SK-N-SH treated with all-trans-retinoic acid at 6 μM for 48 hours (cell line): ENCODE data around the gene FAM181A.

ENCODE experiments used
- ATAC-seq: fragments of 200-7000 bp; cut with Tn5 transposase; 3 replicates; pipeline ENCODE4 v1.9.1; 2020; ENCODE audit warnings: mild to moderate bottlenecking, moderate library complexity
- ARNTL ChIP-seq: fragments of 450-650 bp; formaldehyde crosslinking; IDR thresholded peaks from 2 replicates; pipeline ENCODE4 v1.5.0; 2020; ENCODE audit warnings: low read depth, mild to moderate bottlenecking, moderate library complexity, borderline replicate concordance
- BACH2 ChIP-seq: fragments of 250-450 bp; sonication (Bioruptor Pico); IDR thresholded peaks from 2 replicates; pipeline ENCODE4 v1.9.0; 2021; ENCODE audit warnings: mild to moderate bottlenecking, borderline replicate concordance
- CREB5 ChIP-seq: fragments of 250-450 bp; sonication (Bioruptor Pico); IDR thresholded peaks from 2 replicates; pipeline ENCODE4 v1.5.1; 2020; ENCODE audit warnings: low read depth, mild to moderate bottlenecking, moderate library complexity
- CSDC2 ChIP-seq: fragments of 250-450 bp; sonication (Bioruptor Pico); IDR thresholded peaks from 2 replicates; pipeline ENCODE4 v1.5.0; 2020; ENCODE audit warnings: mild to moderate bottlenecking, moderate library complexity
- ESRRG ChIP-seq: fragments of 250-450 bp; sonication (Bioruptor Pico); IDR thresholded peaks from 2 replicates; pipeline ENCODE4 v1.6.1; 2021; ENCODE audit warnings: mild to moderate bottlenecking
- ISL1 ChIP-seq: fragments of 250-450 bp; sonication (Bioruptor Pico); IDR thresholded peaks from 2 replicates; pipeline ENCODE4 v2.1.2; 2022; ENCODE audit warnings: mild to moderate bottlenecking, moderate library complexity
- OSR1 ChIP-seq: fragments of 250-450 bp; sonication (Bioruptor Pico); IDR thresholded peaks from 2 replicates; pipeline ENCODE4 v1.8.0; 2022; ENCODE audit warnings: moderate library complexity, mild to moderate bottlenecking, inconsistent platforms
- PATZ1 ChIP-seq: fragments of 250-450 bp; sonication (Bioruptor Pico); IDR thresholded peaks from 2 replicates; pipeline ENCODE4 v1.8.0; 2020; ENCODE audit warnings: mild to moderate bottlenecking, moderate library complexity, borderline replicate concordance
- PPARA ChIP-seq: fragments of 250-450 bp; sonication (Bioruptor Pico); IDR thresholded peaks from 2 replicates; pipeline ENCODE4 v1.5.0; 2020; ENCODE audit warnings: mild to moderate bottlenecking, borderline replicate concordance
- SNAI2 ChIP-seq: fragments of 250-450 bp; sonication (Bioruptor Pico); IDR thresholded peaks from 2 replicates; pipeline ENCODE4 v1.5.0; 2020; ENCODE audit warnings: mild to moderate bottlenecking, moderate library complexity
- TOX ChIP-seq: fragments of 250-450 bp; sonication (Bioruptor Pico); IDR thresholded peaks from 2 replicates; pipeline ENCODE4 v1.8.0; 2021; ENCODE audit warnings: mild to moderate bottlenecking, moderate library complexity, borderline replicate concordance
- ZC3H10 ChIP-seq: fragments of 250-450 bp; sonication (Bioruptor Pico); IDR thresholded peaks from 2 replicates; pipeline ENCODE4 v1.5.1; 2021; ENCODE audit warnings: mild to moderate bottlenecking, moderate library complexity
- ZFP3 ChIP-seq: fragments of 250-450 bp; sonication (Bioruptor Pico); IDR thresholded peaks from 2 replicates; pipeline ENCODE4 v1.5.0; 2020; ENCODE audit warnings: mild to moderate bottlenecking, moderate library complexity
- ZFP30 ChIP-seq: fragments of 450-650 bp; formaldehyde crosslinking; IDR thresholded peaks from 2 replicates; pipeline ENCODE4 v1.5.0; 2022; ENCODE audit warnings: mild to moderate bottlenecking, moderate library complexity
- ZNF565 ChIP-seq: fragments of 450-650 bp; formaldehyde crosslinking; conservative IDR thresholded peaks from 2 replicates; pipeline ENCODE4 v1.5.0; 2020; ENCODE audit warnings: low read depth, mild to moderate bottlenecking, moderate library complexity
- ZNF70 ChIP-seq: fragments of 450-650 bp; formaldehyde crosslinking; IDR thresholded peaks from 2 replicates; pipeline ENCODE4 v1.5.0; 2020; ENCODE audit warnings: mild to moderate bottlenecking, moderate library complexity
- ZNF8 ChIP-seq: fragments of 450-650 bp; formaldehyde crosslinking; IDR thresholded peaks from 2 replicates; pipeline ENCODE4 v1.5.0; 2020; ENCODE audit warnings: mild to moderate bottlenecking, moderate library complexity
- TF ChIP-seq, protein P1 (sequence below): fragments of 250-450 bp; sonication (Bioruptor Pico); IDR thresholded peaks from 2 replicates; pipeline ENCODE4 v1.5.0; 2020; ENCODE audit warnings: mild to moderate bottlenecking, moderate library complexity
- TF ChIP-seq, protein P2 (sequence below): fragments of 250-450 bp; sonication (Bioruptor Pico); IDR thresholded peaks from 2 replicates; pipeline ENCODE4 v1.8.0; 2021; ENCODE audit warnings: low read depth, mild to moderate bottlenecking, moderate library complexity, borderline replicate concordance
- TF ChIP-seq, protein P3 (sequence below): fragments of 250-450 bp; sonication (Bioruptor Pico); IDR thresholded peaks from 2 replicates; pipeline ENCODE4 v1.5.1; 2021; ENCODE audit warnings: mild to moderate bottlenecking, moderate library complexity

FAM181A gene

GRCh38 chr14:93946541-93947090, 19.5 kb downstream of the FAM181A start:
- ATAC-seq: no peak; the same call in 1 of the 3 replicates
- TF ChIP-seq ISL1 (CRISPR knock-in tag): no peak
- TF ChIP-seq ARNTL (CRISPR knock-in tag): no peak
- no peak for TF ChIP-seq PATZ1 (CRISPR knock-in tag)
- no peak for TF ChIP-seq ZNF565

DNA sequence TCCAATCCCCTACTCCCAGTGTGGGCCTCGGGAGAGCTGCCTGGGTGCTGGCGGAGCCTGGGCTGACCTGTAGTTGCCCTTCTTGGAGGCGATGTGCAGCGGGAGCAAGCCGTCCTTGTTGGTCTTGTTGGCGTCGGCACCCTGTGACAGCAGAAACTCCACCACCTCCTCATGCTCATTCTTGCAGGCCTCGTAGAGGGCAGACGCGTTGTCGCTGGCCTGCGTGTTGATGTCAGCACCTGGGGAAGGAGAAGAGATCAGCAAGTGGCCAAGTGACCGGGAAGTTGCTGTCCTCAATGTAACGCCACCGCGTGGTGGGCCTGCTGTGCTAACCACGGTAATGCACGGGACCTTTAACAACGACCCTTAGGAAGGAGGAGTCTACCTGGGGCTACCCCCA, 20.1 kb downstream of the FAM181A start:
- ATAC-seq: no peak
- TF ChIP-seq CREB5 (CRISPR knock-in tag): no peak
- TF ChIP-seq OSR1 (CRISPR knock-in tag): no peak
- no peak for TF ChIP-seq ZFP30 (CRISPR knock-in tag)
- no peak for TF ChIP-seq PPARA (CRISPR knock-in tag)
- TF ChIP-seq, protein P1, sequence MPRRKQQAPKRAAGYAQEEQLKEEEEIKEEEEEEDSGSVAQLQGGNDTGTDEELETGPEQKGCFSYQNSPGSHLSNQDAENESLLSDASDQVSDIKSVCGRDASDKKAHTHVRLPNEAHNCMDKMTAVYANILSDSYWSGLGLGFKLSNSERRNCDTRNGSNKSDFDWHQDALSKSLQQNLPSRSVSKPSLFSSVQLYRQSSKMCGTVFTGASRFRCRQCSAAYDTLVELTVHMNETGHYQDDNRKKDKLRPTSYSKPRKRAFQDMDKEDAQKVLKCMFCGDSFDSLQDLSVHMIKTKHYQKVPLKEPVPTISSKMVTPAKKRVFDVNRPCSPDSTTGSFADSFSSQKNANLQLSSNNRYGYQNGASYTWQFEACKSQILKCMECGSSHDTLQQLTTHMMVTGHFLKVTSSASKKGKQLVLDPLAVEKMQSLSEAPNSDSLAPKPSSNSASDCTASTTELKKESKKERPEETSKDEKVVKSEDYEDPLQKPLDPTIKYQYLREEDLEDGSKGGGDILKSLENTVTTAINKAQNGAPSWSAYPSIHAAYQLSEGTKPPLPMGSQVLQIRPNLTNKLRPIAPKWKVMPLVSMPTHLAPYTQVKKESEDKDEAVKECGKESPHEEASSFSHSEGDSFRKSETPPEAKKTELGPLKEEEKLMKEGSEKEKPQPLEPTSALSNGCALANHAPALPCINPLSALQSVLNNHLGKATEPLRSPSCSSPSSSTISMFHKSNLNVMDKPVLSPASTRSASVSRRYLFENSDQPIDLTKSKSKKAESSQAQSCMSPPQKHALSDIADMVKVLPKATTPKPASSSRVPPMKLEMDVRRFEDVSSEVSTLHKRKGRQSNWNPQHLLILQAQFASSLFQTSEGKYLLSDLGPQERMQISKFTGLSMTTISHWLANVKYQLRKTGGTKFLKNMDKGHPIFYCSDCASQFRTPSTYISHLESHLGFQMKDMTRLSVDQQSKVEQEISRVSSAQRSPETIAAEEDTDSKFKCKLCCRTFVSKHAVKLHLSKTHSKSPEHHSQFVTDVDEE (CRISPR knock-in tag): no peak
- TF ChIP-seq, protein P2, sequence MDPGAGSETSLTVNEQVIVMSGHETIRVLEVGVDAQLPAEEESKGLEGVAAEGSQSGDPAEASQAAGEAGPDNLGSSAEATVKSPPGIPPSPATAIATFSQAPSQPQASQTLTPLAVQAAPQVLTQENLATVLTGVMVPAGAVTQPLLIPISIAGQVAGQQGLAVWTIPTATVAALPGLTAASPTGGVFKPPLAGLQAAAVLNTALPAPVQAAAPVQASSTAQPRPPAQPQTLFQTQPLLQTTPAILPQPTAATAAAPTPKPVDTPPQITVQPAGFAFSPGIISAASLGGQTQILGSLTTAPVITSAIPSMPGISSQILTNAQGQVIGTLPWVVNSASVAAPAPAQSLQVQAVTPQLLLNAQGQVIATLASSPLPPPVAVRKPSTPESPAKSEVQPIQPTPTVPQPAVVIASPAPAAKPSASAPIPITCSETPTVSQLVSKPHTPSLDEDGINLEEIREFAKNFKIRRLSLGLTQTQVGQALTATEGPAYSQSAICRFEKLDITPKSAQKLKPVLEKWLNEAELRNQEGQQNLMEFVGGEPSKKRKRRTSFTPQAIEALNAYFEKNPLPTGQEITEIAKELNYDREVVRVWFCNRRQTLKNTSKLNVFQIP (CRISPR knock-in tag): no peak
- no peak for TF ChIP-seq ZFP3
- TF ChIP-seq ESRRG (CRISPR knock-in tag): no peak
- no peak for TF ChIP-seq CSDC2
- TF ChIP-seq ZC3H10 (CRISPR knock-in tag): no peak
- TF ChIP-seq, protein P3, sequence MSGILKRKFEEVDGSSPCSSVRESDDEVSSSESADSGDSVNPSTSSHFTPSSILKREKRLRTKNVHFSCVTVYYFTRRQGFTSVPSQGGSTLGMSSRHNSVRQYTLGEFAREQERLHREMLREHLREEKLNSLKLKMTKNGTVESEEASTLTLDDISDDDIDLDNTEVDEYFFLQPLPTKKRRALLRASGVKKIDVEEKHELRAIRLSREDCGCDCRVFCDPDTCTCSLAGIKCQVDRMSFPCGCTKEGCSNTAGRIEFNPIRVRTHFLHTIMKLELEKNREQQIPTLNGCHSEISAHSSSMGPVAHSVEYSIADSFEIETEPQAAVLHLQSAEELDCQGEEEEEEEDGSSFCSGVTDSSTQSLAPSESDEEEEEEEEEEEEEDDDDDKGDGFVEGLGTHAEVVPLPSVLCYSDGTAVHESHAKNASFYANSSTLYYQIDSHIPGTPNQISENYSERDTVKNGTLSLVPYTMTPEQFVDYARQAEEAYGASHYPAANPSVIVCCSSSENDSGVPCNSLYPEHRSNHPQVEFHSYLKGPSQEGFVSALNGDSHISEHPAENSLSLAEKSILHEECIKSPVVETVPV (CRISPR knock-in tag): no peak
- TF ChIP-seq PATZ1 (CRISPR knock-in tag): no peak
- no peak for TF ChIP-seq BACH2
- TF ChIP-seq ZNF70 (CRISPR knock-in tag): no peak
- TF ChIP-seq ZNF565: no peak
- no peak for TF ChIP-seq SNAI2 (CRISPR knock-in tag)
- TF ChIP-seq ISL1 (CRISPR knock-in tag): no peak
- no peak for TF ChIP-seq TOX (CRISPR knock-in tag)
- no peak for TF ChIP-seq ZNF8 (CRISPR knock-in tag)
